ENCODE measurements around the gene PLA2G3. TPM values are rescaled to one million over a fixed set of nuclear protein-coding genes. Genes with fewer than 3 reads are reported as not detected.

Gene PLA2G3
- total and polyA plus RNA-seq, 12 donors: 0.01 TPM; not detected in 11

- H3K36me3 ChIP-seq: peaks cover 0 to 55% (median 40%) of the 10 kb centered on the region in 9 donors
Measured at GRCh38 chr22:31105282-31105929, 34.9 kb downstream of the PLA2G3 start.

GRCh38 chr22:31104869-31105268 lies 35.4 kb downstream of the PLA2G3 start:
- H3K4me1 ChIP-seq: peaks cover 7 to 57% (median 30%) of the 10 kb centered on the region in 9 donors
- ATAC-seq (no peak), DNase-seq (peak; percentile 15 to 34)
- TF ChIP-seq CTCF (IDR thresholded peaks at IDR 0.05): peak in 7 of 9 donors; percentile 12 to 45 (median 27)
- intact Hi-C loops (cut with DNase I): loop anchor here in 4 of 10 donors (5.0 to 10.0 kb wide), 4 partner anchors 42 to 130 kb away; partner anchors contain the start of gene LIMK2 (in 2 of the 4)
- 50 to 56% methylated on average over 34 to 35 of the region's 35 CpGs for WGBS, 2 donors
- H3K27ac ChIP-seq: peak overlapping the region in 1 of 10 donors; percentile 94
- H3K36me3 ChIP-seq: peaks cover 0 to 60% (median 46%) of the 10 kb centered on the region in 9 donors
- H3K4me3 ChIP-seq: no peak overlapping the region
- H3K9me3 ChIP-seq: no peaks in the 10 kb centered on the region
- H3K27me3 ChIP-seq: no peaks in the 10 kb centered on the region

More at GRCh38 chr22:31105282-31105929, 34.9 kb downstream of the PLA2G3 start:
- Histone ChIP-seq H3K4me3 (peak overlapping the region in 4 of 10 donors; percentile 77 to 90 (median 84)), H3K27ac (peak overlapping the region in 7 of 10 donors; percentile 90 to 96 (median 95)), H3K27me3 (no peaks in the 10 kb centered on the region), H3K4me1 (peaks cover 7 to 57% (median 30%) of the 10 kb centered on the region in 9 donors), H3K9me3 (no peaks in the 10 kb centered on the region)
- DNase-seq (peak in 1 of 2 donors; percentile 7), ATAC-seq (no peak)
- intact Hi-C loops (cut with DNase I): loop anchor here in 4 of 10 donors (5.0 to 10.0 kb wide), 4 partner anchors 42 to 129 kb away; partner anchors contain the start of gene LIMK2 (in 2 of the 4)
- TF ChIP-seq CTCF (IDR thresholded peaks at IDR 0.05): no peak
- 79 to 80% methylated on average over 11 of the region's 11 CpGs for WGBS, 2 donors

GRCh38 chr22:31103899-31104694 lies 36.2 kb downstream of the PLA2G3 start:
- Histone ChIP-seq H3K27ac (peak overlapping the region in 2 of 10 donors; percentile 57 to 73), H3K36me3 (peaks cover 0 to 68% (median 54%) of the 10 kb centered on the region in 9 donors), H3K4me3 (no peak overlapping the region), H3K9me3 (no peaks in the 10 kb centered on the region), H3K27me3 (no peaks in the 10 kb centered on the region), H3K4me1 (peaks cover 7 to 58% (median 30%) of the 10 kb centered on the region in 9 donors)
- intact Hi-C loops (cut with DNase I): loop anchor here in 2 of 10 donors (10.0 kb wide), 2 partner anchors 111 to 131 kb away; partner anchors contain the start of gene LIMK2 (in 1 of the 2)
- DNase-seq (peak; percentile 12 to 51), ATAC-seq (no peak)
- WGBS, 2 donors: 71 to 76% methylated on average over 33 of the region's 33 CpGs
- TF ChIP-seq CTCF (IDR thresholded peaks at IDR 0.05): no peak

GRCh38 chr22:31103111-31103510 lies 37.2 kb downstream of the PLA2G3 start:
- Histone ChIP-seq H3K27me3 (no peaks in the 10 kb centered on the region), H3K9me3 (no peaks in the 10 kb centered on the region), H3K4me3 (no peak overlapping the region), H3K27ac (peak overlapping the region in 9 of 10 donors; percentile 26 to 73 (median 43)), H3K36me3 (peaks cover 0 to 78% (median 63%) of the 10 kb centered on the region in 9 donors), H3K4me1 (peaks cover 7 to 66% (median 38%) of the 10 kb centered on the region in 9 donors)
- TF ChIP-seq CTCF (IDR thresholded peaks at IDR 0.05): no peak
- 79 to 87% methylated on average over 2 of the region's 2 CpGs for WGBS, 2 donors
- intact Hi-C loops (cut with DNase I): loop anchor here in 2 of 10 donors (10.0 kb wide), 2 partner anchors 112 to 132 kb away; partner anchors contain the start of gene LIMK2 (in 1 of the 2)
- DNase-seq: no peak
- ATAC-seq: no peak
